Chondrocyte (in vitro differentiated cells): ENCODE measurements around the gene NXPE3. TPM values are rescaled to one million over a fixed set of nuclear protein-coding genes. Genes with fewer than 3 reads are reported as not detected.
A peak's percentile ranks its signal among the peaks of the same experiment; 100 is the strongest.

Experiments
- DNase-seq: peaks from one replicate; pipeline ENCODE4 v3.0.0; 2021; ENCODE audit warnings: mixed read lengths, low spot score
- H3K27ac Mint-ChIP-seq: one replicate; pipeline ENCODE4 v1.8.0; 2021; ENCODE audit warnings: mild to moderate bottlenecking, moderate library complexity, mixed read lengths; ENCODE audit not compliant: unreplicated experiment
- H3K27me3 Mint-ChIP-seq: 2 replicates; pipeline ENCODE4 v1.8.0; 2021; ENCODE audit warnings: low read depth, mixed read lengths
- H3K36me3 Mint-ChIP-seq: 2 replicates; pipeline ENCODE4 v1.8.0; 2021; ENCODE audit warnings: low read depth, mixed read lengths
- H3K4me1 Mint-ChIP-seq: 2 replicates; pipeline ENCODE4 v1.8.0; 2021; ENCODE audit warnings: low read depth, mild to moderate bottlenecking, mixed read lengths
- H3K4me3 Mint-ChIP-seq: one replicate; pipeline ENCODE4 v1.8.0; 2021; ENCODE audit warnings: mild to moderate bottlenecking, moderate library complexity, mixed read lengths; ENCODE audit not compliant: unreplicated experiment
- H3K9me3 Mint-ChIP-seq: 2 replicates; pipeline ENCODE4 v1.8.0; 2021; ENCODE audit warnings: low read depth, mixed read lengths
- total RNA-seq: library from RNA; stranded (reverse); gene quantifications from 3 replicates; pipeline ENCODE4 v1.2.1, GENCODE V29; 2021
- TF ChIP-seq, protein P1 (sequence below): fragments of 200-600 bp; sonication (generic); IDR thresholded peaks from 2 replicates; pipeline ENCODE4 v1.5.0; 2021; ENCODE audit warnings: antibody characterized with exemption, mild to moderate bottlenecking, moderate library complexity

Gene NXPE3
- total RNA-seq, 1 donor from 2014 or later: 20.3 TPM

GRCh38 chr3:101846709-101847108 lies 67.7 kb downstream of the NXPE3 start:
- no peak overlapping the region for H3K27ac Mint-ChIP-seq
- H3K27me3 Mint-ChIP-seq: no peaks in the 10 kb centered on the region
- no peak overlapping the region for H3K4me3 Mint-ChIP-seq

GRCh38 chr3:101847328-101847727 lies 68.3 kb downstream of the NXPE3 start:
- Mint-ChIP-seq H3K27ac (no peak overlapping the region), H3K4me1 (peaks cover 31% of the 10 kb centered on the region), H3K4me3 (no peak overlapping the region), H3K27me3 (no peaks in the 10 kb centered on the region), H3K9me3 (peaks cover 3% of the 10 kb centered on the region), H3K36me3 (peaks cover 9% of the 10 kb centered on the region)
- DNase-seq: no peak
- TF ChIP-seq, protein P1, sequence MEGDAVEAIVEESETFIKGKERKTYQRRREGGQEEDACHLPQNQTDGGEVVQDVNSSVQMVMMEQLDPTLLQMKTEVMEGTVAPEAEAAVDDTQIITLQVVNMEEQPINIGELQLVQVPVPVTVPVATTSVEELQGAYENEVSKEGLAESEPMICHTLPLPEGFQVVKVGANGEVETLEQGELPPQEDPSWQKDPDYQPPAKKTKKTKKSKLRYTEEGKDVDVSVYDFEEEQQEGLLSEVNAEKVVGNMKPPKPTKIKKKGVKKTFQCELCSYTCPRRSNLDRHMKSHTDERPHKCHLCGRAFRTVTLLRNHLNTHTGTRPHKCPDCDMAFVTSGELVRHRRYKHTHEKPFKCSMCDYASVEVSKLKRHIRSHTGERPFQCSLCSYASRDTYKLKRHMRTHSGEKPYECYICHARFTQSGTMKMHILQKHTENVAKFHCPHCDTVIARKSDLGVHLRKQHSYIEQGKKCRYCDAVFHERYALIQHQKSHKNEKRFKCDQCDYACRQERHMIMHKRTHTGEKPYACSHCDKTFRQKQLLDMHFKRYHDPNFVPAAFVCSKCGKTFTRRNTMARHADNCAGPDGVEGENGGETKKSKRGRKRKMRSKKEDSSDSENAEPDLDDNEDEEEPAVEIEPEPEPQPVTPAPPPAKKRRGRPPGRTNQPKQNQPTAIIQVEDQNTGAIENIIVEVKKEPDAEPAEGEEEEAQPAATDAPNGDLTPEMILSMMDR: no peak

More at GRCh38 chr3:101846709-101847108, 67.7 kb downstream of the NXPE3 start:
- no peak for DNase-seq
- Mint-ChIP-seq H3K9me3 (peaks cover 8% of the 10 kb centered on the region), H3K4me1 (peaks cover 31% of the 10 kb centered on the region), H3K36me3 (peaks cover 6% of the 10 kb centered on the region)
- TF ChIP-seq, protein P1: no peak

DNA sequence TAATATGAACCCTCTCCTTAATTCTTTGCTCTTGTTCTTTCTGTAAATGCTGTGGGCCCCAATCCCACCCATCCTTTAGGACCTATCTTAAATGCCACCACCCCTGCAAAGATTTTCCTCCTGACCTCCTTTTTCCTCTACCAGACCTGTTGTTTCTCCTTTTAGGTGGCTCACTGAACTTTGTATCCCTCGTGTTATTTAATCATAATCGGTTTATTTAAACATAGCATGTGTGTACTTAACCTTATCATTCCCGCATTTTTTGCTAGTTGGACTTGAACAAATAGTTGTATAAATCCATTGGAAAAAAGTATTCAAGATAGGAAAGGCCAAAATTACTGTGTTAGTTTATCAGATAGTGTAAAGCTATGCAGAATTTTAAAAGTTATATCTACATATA lies 69.3 kb downstream of the NXPE3 start:
- no peaks in the 10 kb centered on the region for H3K27me3 Mint-ChIP-seq
- TF ChIP-seq, protein P1: no peak
- H3K9me3 Mint-ChIP-seq: no peaks in the 10 kb centered on the region
- peak overlapping the region; percentile 67 for H3K4me3 Mint-ChIP-seq
- DNase-seq: no peak
- H3K4me1 Mint-ChIP-seq: peaks cover 35% of the 10 kb centered on the region
- peak overlapping the region; percentile 91 for H3K27ac Mint-ChIP-seq
- peaks cover 18% of the 10 kb centered on the region for H3K36me3 Mint-ChIP-seq

DNA sequence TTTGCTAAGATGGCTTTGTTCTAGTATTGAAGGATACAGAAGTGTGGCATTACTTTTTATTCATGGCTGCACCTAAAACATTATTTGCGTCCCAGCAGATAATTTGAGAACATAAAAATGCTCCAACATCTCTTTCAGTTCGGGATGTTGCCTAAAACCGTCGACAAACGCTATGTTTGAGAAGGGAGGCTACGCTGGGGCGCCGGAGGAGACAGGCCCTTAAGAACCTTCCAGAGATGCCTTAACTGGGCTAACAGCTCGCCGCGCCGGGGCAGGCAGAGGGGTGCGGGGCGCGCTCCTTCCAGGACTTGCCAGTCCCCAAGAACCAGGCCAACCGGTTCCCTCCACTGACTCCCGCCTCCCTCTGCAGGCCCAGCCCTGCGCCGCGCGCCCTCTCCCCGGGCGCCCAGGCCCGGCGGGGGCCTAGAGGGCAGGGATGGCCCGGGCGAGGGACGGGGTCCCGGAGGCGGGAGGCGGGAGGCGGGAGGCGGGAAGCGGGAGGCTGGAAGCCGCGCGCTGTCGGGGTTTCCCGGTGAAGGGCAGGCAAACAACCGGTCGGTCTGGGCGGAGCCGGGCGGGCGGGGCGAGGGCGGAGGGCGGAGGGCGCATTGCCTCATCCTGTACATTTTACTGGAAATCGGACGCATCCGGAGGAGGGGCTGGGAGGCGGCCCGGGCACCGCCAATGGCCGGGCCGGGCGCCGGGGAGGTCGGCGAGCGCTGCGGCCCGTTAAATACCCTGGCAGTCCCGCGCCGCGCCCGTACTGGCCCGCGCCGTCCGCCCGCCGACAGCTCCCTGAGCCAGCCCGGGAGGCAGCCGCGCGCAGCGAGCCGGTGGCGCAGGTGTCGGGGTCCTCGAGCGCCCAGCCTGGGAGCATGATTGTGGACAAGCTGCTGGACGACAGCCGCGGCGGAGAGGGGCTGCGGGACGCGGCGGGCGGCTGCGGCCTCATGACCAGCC lies 70.0 kb downstream of the NXPE3 start, which contains the start of gene NFKBIZ:
TSS of gene NFKBIZ (plus strand) at position 761 of the 960 bp plus-strand sequence. CDS start at position 876, 115 bp downstream.
- peaks cover 24% of the 10 kb centered on the region for H3K36me3 Mint-ChIP-seq
- peak within 1 kb of the TSS; percentile 93 for H3K4me3 Mint-ChIP-seq
- H3K27ac Mint-ChIP-seq: peak within 1 kb of the TSS; percentile 92
- DNase-seq: peak; percentile 96
- TF ChIP-seq, protein P1: no peak
- no peaks in the 10 kb centered on the region for H3K9me3 Mint-ChIP-seq
- no peaks in the 10 kb centered on the region for H3K27me3 Mint-ChIP-seq
- H3K4me1 Mint-ChIP-seq: peaks cover 40% of the 10 kb centered on the region

GRCh38 chr3:101849714-101850245 lies 70.8 kb downstream of the NXPE3 start:
- TF ChIP-seq, protein P1: peak; percentile 65
- peaks cover 29% of the 10 kb centered on the region for H3K36me3 Mint-ChIP-seq
- no peaks in the 10 kb centered on the region for H3K9me3 Mint-ChIP-seq
- H3K4me3 Mint-ChIP-seq: peak overlapping the region; percentile 93
- peaks cover 46% of the 10 kb centered on the region for H3K4me1 Mint-ChIP-seq
- peak; percentile 92 for DNase-seq
- peak overlapping the region; percentile 92 for H3K27ac Mint-ChIP-seq
- no peaks in the 10 kb centered on the region for H3K27me3 Mint-ChIP-seq
